ENCODE results near the gene PLXNA4.

The PLXNA4 gene

GRCh38 chr7:132500727-132501440 lies 75.4 kb downstream of the PLXNA4 start:
- TF ChIP-seq, protein P1, sequence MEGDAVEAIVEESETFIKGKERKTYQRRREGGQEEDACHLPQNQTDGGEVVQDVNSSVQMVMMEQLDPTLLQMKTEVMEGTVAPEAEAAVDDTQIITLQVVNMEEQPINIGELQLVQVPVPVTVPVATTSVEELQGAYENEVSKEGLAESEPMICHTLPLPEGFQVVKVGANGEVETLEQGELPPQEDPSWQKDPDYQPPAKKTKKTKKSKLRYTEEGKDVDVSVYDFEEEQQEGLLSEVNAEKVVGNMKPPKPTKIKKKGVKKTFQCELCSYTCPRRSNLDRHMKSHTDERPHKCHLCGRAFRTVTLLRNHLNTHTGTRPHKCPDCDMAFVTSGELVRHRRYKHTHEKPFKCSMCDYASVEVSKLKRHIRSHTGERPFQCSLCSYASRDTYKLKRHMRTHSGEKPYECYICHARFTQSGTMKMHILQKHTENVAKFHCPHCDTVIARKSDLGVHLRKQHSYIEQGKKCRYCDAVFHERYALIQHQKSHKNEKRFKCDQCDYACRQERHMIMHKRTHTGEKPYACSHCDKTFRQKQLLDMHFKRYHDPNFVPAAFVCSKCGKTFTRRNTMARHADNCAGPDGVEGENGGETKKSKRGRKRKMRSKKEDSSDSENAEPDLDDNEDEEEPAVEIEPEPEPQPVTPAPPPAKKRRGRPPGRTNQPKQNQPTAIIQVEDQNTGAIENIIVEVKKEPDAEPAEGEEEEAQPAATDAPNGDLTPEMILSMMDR (IDR thresholded peaks at IDR 0.05; ENCODE audit: low read depth, low read length): peak; percentile 51
- DNase-seq (ENCODE audit: low read depth, low spot score): peak; percentile 62
- in situ Hi-C loops (cut with HindIII; ENCODE audit: low sequenced_read_pairs): no loop called here
- H3K4me3 ChIP-seq (ENCODE audit: low read depth, low read length): no peak overlapping the region

- no peak overlapping the region for H3K4me3 ChIP-seq (ENCODE audit: low read depth, low read length)
- no peak for DNase-seq (ENCODE audit: low read depth, low spot score)
- TF ChIP-seq, protein P1 (IDR thresholded peaks at IDR 0.05; ENCODE audit: low read depth, low read length): no peak
- in situ Hi-C loops (cut with HindIII; ENCODE audit: low sequenced_read_pairs): no loop called here
Measured at GRCh38 chr7:132499487-132499886, 76.8 kb downstream of the PLXNA4 start.

DNA sequence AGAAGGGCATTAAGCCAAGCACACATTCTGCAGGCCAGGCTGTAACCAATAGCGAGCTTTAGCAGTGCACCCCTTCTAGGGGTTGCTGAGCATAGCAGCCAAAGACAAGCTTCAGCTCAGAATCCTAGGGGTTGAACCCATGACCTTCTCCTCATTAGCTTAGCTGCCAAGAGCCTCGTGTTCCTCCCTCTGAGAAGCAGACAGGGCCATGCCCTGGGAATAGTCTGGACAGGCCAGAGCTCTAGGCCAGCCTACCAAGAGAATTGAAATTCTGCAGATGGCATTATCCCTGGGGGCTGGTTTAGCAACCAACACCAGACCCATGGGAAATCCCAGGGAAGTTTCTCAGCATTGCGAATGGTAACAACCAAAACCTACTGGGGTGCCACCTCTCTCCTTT lies 77.2 kb downstream of the PLXNA4 start:
- no peak overlapping the region for H3K4me3 ChIP-seq (ENCODE audit: low read depth, low read length)
- TF ChIP-seq, protein P1 (IDR thresholded peaks at IDR 0.05; ENCODE audit: low read depth, low read length): no peak
- in situ Hi-C loops (cut with HindIII; ENCODE audit: low sequenced_read_pairs): no loop called here
- DNase-seq (ENCODE audit: low read depth, low spot score): no peak

DNA sequence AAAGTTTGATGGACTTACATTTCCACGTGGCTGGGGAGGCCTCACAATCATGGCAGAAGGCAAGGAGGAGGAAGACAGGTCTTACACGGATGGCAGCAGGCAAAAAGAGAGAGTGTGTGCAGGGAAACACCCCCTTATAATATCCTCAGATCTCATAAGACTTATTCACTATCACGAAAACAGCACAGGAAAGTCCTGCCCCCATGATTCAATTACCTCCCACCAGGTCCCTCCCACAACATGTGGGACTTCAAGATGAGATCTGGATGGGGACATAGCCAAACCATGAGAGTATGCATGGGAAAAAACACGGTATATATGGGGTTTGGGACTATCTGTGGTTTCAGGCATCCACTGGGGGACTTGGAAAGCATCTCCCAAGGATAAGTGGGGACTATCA lies 78.0 kb downstream of the PLXNA4 start:
- in situ Hi-C loops (cut with HindIII; ENCODE audit: low sequenced_read_pairs): no loop called here
- no peak for DNase-seq (ENCODE audit: low read depth, low spot score)
- H3K4me3 ChIP-seq (ENCODE audit: low read depth, low read length): no peak overlapping the region
- TF ChIP-seq, protein P1 (IDR thresholded peaks at IDR 0.05; ENCODE audit: low read depth, low read length): no peak

DNA sequence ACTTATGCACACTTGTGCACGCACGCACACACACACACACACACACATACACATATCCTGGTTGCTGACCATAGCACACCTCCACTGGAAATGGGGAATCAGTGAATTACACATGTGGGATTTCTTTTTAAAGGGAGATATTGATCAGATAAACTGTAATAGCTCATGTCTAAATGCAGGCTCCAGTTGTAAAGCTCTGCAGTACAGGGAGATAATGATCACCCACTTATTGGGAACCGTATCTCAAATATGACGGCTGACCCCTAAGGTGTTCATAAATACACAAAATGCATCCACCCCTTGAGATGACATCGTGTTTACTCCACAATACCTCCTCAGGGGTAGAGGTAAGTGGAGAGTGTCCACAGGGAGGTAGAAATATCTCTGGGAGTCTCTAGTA lies 79.2 kb downstream of the PLXNA4 start:
- in situ Hi-C loops (cut with HindIII; ENCODE audit: low sequenced_read_pairs): no loop called here
- TF ChIP-seq, protein P1 (IDR thresholded peaks at IDR 0.05; ENCODE audit: low read depth, low read length): no peak

GRCh38 chr7:132495936-132496335 lies 80.3 kb downstream of the PLXNA4 start:
- H3K4me3 ChIP-seq (ENCODE audit: low read depth, low read length): no peak overlapping the region
- no peak for DNase-seq (ENCODE audit: low read depth, low spot score)
- in situ Hi-C loops (cut with HindIII; ENCODE audit: low sequenced_read_pairs): no loop called here
- TF ChIP-seq, protein P1 (IDR thresholded peaks at IDR 0.05; ENCODE audit: low read depth, low read length): no peak

More for the DNA sequence above, 79.2 kb downstream of the PLXNA4 start:
- H3K4me3 ChIP-seq (ENCODE audit: low read depth, low read length): no peak overlapping the region
- DNase-seq (ENCODE audit: low read depth, low spot score): no peak

Measured in astrocyte of the spinal cord (primary cell).